ENCODE results near the gene PLXDC1. TPM values are rescaled to one million over a fixed set of nuclear protein-coding genes. Genes with fewer than 3 reads are reported as not detected.
A peak's percentile ranks its signal among the peaks of the same experiment; 100 is the strongest.
"Not testable (repeated sequence)": the region's sequence is repeated elsewhere in the genome, so short reads cannot be mapped to it uniquely, and the experiment has no call there.

Gene PLXDC1
- total RNA-seq, 4 donors from 2014 or later = 6.5 to 21.6 (median 9.1) TPM

GRCh38 chr17:39036009-39036408 lies 115.4 kb downstream of the PLXDC1 start:
- ATAC-seq (ENCODE audit: low FRiP score) (no peak), DNase-seq (ENCODE audit: low spot score) (no peak)
- TF ChIP-seq CTCF (IDR thresholded peaks at IDR 0.05) = no peak

- ATAC-seq (ENCODE audit: low FRiP score); DNase-seq (ENCODE audit: low spot score): not testable (repeated sequence)
Measured at GRCh38 chr17:39035578-39035977, 115.9 kb downstream of the PLXDC1 start.

- no peak for ATAC-seq (ENCODE audit: low FRiP score)
- no peak for TF ChIP-seq CTCF (IDR thresholded peaks at IDR 0.05)
- no peak for DNase-seq (ENCODE audit: low spot score)
Measured at GRCh38 chr17:39028690-39029089, 122.7 kb downstream of the PLXDC1 start.

- no peak for ATAC-seq (ENCODE audit: low FRiP score)
- no peak for TF ChIP-seq CTCF (IDR thresholded peaks at IDR 0.05)
- DNase-seq (ENCODE audit: low spot score) = no peak
Measured at GRCh38 chr17:39027455-39028035, 123.9 kb downstream of the PLXDC1 start.

- peak; percentile 32 for ATAC-seq (ENCODE audit: low FRiP score)
Measured at GRCh38 chr17:39026980-39027451, 124.4 kb downstream of the PLXDC1 start.

GRCh38 chr17:39026346-39026745 lies 125.1 kb downstream of the PLXDC1 start:
- not testable (repeated sequence) for DNase-seq (ENCODE audit: low spot score); ATAC-seq (ENCODE audit: low FRiP score)

More at GRCh38 chr17:39026980-39027451, 124.4 kb downstream of the PLXDC1 start:
- no peak for TF ChIP-seq CTCF (IDR thresholded peaks at IDR 0.05)
- DNase-seq (ENCODE audit: low spot score) = no peak

GRCh38 chr17:39022924-39023323 lies 128.5 kb downstream of the PLXDC1 start:
- ATAC-seq (ENCODE audit: low FRiP score) (no peak), DNase-seq (ENCODE audit: low spot score) (no peak)
- no peak for TF ChIP-seq CTCF (IDR thresholded peaks at IDR 0.05)

- not testable (repeated sequence) for ATAC-seq (ENCODE audit: low FRiP score); DNase-seq (ENCODE audit: low spot score)
Measured at GRCh38 chr17:39020037-39020436, 131.4 kb downstream of the PLXDC1 start.

All from omental fat pad (tissue), 4 donors.